CD8-positive, alpha-beta memory T cell (primary cell): ENCODE results near the gene EDNRA. TPM values are rescaled to one million over a fixed set of nuclear protein-coding genes. Genes with fewer than 3 reads are reported as not detected.

Experiments used
- CTCF ChIA-PET: fragments of 350-600 bp; sonication (Branson Sonifier 250); formaldehyde crosslinking; loops from one replicate; lab custom pipeline; 2021; ENCODE audit warnings: antibody characterized with exemption; lab: Charles Lee
- POLR2A ChIA-PET: fragments of 350-600 bp; sonication (Branson Sonifier 250); formaldehyde crosslinking; loops from one replicate; lab custom pipeline; 2021; ENCODE audit warnings: antibody characterized with exemption; lab: Charles Lee
- DNase-seq, 5 donors: peaks; one replicate each; pipeline versions ENCODE4 v3.0.0 to v3.0.0-alpha.2; 2020 to 2022; ENCODE audit warnings: mixed read lengths in 1 of 5
- H3K27ac ChIP-seq: one replicate; pipeline ENCODE4 v1.7.0; 2013; ENCODE audit warnings: low read depth, mild to moderate bottlenecking, low read length, moderate library complexity
- H3K27me3 ChIP-seq: 2 replicates; pipeline ENCODE4 v1.7.0; 2013; ENCODE audit warnings: low read length, mild to moderate bottlenecking; ENCODE audit not compliant: insufficient read depth, poor library complexity, severe bottlenecking
- H3K36me3 ChIP-seq: 2 replicates; pipeline ENCODE4 v1.7.0; 2013; ENCODE audit warnings: mild to moderate bottlenecking, low read length, moderate library complexity; ENCODE audit not compliant: insufficient read depth
- H3K4me1 ChIP-seq: 2 replicates; pipeline ENCODE4 v1.7.0; 2013; ENCODE audit warnings: mild to moderate bottlenecking, low read length, moderate library complexity; ENCODE audit not compliant: insufficient read depth
- H3K4me3 ChIP-seq: 2 replicates; pipeline ENCODE4 v1.7.0; 2013; ENCODE audit warnings: mild to moderate bottlenecking, low read length
- H3K9me3 ChIP-seq: 2 replicates; pipeline ENCODE4 v1.7.0; 2013; ENCODE audit warnings: mild to moderate bottlenecking, low read length
- H3K27ac Mint-ChIP-seq, 8 donors: one replicate each; pipeline ENCODE4 v1.8.0; 2020 to 2021; ENCODE audit warnings: mixed read lengths in 8 of 8, mild to moderate bottlenecking in 6 of 8, inconsistent platforms in 3 of 8, moderate library complexity in 3 of 8
- H3K27me3 Mint-ChIP-seq, 2 donors: one replicate each; pipeline ENCODE4 v1.8.0; 2020 to 2021; ENCODE audit warnings: mixed read lengths in 2 of 2, mild to moderate bottlenecking in 1 of 2, moderate library complexity in 1 of 2
- H3K36me3 Mint-ChIP-seq, 3 donors: one replicate each; pipeline ENCODE4 v1.8.0; 2020 to 2021; ENCODE audit warnings: mixed read lengths in 3 of 3, inconsistent platforms in 1 of 3, mild to moderate bottlenecking in 1 of 3
- H3K4me1 Mint-ChIP-seq, 3 donors: one replicate each; pipeline ENCODE4 v1.8.0; 2020 to 2021; ENCODE audit warnings: mixed read lengths in 3 of 3, inconsistent platforms in 1 of 3, mild to moderate bottlenecking in 1 of 3
- H3K4me3 Mint-ChIP-seq, 7 donors: one replicate each; pipeline ENCODE4 v1.8.0; 2020 to 2021; ENCODE audit warnings: mixed read lengths in 7 of 7, mild to moderate bottlenecking in 6 of 7, moderate library complexity in 4 of 7, inconsistent platforms in 2 of 7
- H3K9me3 Mint-ChIP-seq, 5 donors: one replicate each; pipeline ENCODE4 v1.8.0; 2020 to 2022; ENCODE audit warnings: mixed read lengths in 5 of 5, mild to moderate bottlenecking in 3 of 5, moderate library complexity in 2 of 5, inconsistent platforms in 1 of 5
- polyA plus RNA-seq: library from polyadenylated mRNA; unstranded; fragments of 300-500 nt; fragmentation: Illumina TruSeq; gene quantifications from one replicate; pipeline ENCODE4 v1.2.3, GENCODE V29; 2021
- total RNA-seq, 2 experiments: library from RNA; stranded (reverse); gene quantifications; one replicate each; pipeline ENCODE4 v1.2.3, GENCODE V29; 2021

EDNRA gene
- total and polyA plus RNA-seq, 3 experiments from 2014 or later: not detected

DNA sequence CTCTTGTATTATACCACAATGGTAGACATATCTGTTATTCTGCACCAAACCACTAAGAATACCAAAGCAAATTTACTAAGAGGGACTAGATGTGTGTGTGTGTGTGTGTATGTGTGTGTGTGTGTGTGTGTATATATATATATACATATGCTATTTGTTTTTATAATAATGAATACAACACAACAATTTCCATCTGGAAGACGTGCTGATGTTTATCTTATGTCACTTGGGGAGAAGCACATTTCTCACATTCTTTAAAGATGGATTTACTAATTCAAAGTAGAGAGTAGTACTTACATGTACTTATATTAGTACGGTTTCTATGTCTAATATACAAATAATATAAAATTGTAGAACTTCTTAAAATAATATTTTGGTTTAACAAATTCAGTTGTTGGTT lies 52.0 kb downstream of the EDNRA start:
- Histone ChIP-seq H3K36me3 (no peaks in the 10 kb centered on the region), H3K9me3 (no peaks in the 10 kb centered on the region), H3K4me1 (no peaks in the 10 kb centered on the region), H3K27me3 (no peaks in the 10 kb centered on the region), H3K27ac (no peak overlapping the region), H3K4me3 (no peak overlapping the region)
- H3K27me3 Mint-ChIP-seq: peaks cover 9 to 32% of the 10 kb centered on the region in 2 donors
- no peak for DNase-seq
- POLR2A ChIA-PET: no interaction called here
- no peaks in the 10 kb centered on the region for H3K4me1 Mint-ChIP-seq
- H3K4me3 Mint-ChIP-seq: no peak overlapping the region
- no peak overlapping the region for H3K27ac Mint-ChIP-seq
- CTCF ChIA-PET: no interaction called here
- H3K9me3 Mint-ChIP-seq: no peaks in the 10 kb centered on the region
- no peaks in the 10 kb centered on the region for H3K36me3 Mint-ChIP-seq

DNA sequence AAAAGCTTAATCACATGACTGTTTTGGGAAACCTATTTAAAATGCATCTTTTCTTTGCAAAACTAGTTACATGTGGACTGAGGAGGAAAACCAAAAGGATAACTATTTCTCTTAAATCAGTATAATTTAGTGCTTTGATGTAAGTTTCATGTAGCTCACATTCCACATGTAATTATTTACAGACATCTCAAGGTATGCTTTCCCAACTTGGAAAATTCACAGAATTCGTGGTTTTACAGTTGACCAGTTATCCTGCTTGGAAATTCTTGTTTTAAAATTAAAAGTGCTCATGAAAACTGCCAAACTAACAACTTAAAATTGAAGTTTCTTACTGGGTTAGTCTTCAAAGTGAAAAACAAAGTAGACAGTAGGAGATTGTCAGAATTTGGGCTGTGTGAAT lies 52.4 kb downstream of the EDNRA start:
- Mint-ChIP-seq H3K27ac (no peak overlapping the region), H3K4me1 (no peaks in the 10 kb centered on the region)

DNA sequence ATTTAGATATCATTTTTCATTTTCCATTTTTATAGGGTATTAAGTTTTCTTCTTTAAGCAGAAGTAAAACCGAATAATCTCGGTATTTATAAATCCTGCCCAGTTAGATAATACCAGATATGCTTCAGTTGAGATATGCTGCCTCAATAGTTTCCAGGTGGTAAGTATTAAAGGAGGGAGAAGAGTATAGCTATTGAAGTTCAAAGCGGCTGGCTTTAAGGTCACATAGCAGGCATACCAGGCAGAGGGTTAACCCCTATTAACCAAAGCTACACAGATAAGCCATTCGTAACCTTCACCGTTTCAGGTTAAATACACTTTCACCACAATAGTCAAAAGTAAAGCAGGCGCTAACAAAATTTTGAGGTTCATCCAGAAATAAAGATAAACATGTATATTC lies 54.2 kb downstream of the EDNRA start:
- H3K4me1 ChIP-seq: no peaks in the 10 kb centered on the region
- ChIA-PET CTCF (no interaction called here), POLR2A (no interaction called here)
- H3K4me1 Mint-ChIP-seq: no peaks in the 10 kb centered on the region
- no peaks in the 10 kb centered on the region for H3K27me3 ChIP-seq
- no peaks in the 10 kb centered on the region for H3K9me3 ChIP-seq
- peaks cover 5 to 25% of the 10 kb centered on the region in 2 donors for H3K27me3 Mint-ChIP-seq
- H3K4me3 ChIP-seq: no peak overlapping the region
- no peak for DNase-seq
- H3K36me3 Mint-ChIP-seq: no peaks in the 10 kb centered on the region
- H3K36me3 ChIP-seq: no peaks in the 10 kb centered on the region
- H3K9me3 Mint-ChIP-seq: no peaks in the 10 kb centered on the region
- no peak overlapping the region for H3K27ac Mint-ChIP-seq
- H3K4me3 Mint-ChIP-seq: no peak overlapping the region
- no peak overlapping the region for H3K27ac ChIP-seq

More for the DNA sequence above, 52.4 kb downstream of the EDNRA start:
- Histone ChIP-seq H3K4me1 (no peaks in the 10 kb centered on the region), H3K36me3 (no peaks in the 10 kb centered on the region), H3K27ac (no peak overlapping the region), H3K27me3 (no peaks in the 10 kb centered on the region), H3K9me3 (no peaks in the 10 kb centered on the region), H3K4me3 (no peak overlapping the region)
- peaks cover 9 to 32% of the 10 kb centered on the region in 2 donors for H3K27me3 Mint-ChIP-seq
- no peak overlapping the region for H3K4me3 Mint-ChIP-seq
- H3K9me3 Mint-ChIP-seq: no peaks in the 10 kb centered on the region
- no peaks in the 10 kb centered on the region for H3K36me3 Mint-ChIP-seq
- POLR2A ChIA-PET: no interaction called here
- DNase-seq: no peak
- CTCF ChIA-PET: no interaction called here

DNA sequence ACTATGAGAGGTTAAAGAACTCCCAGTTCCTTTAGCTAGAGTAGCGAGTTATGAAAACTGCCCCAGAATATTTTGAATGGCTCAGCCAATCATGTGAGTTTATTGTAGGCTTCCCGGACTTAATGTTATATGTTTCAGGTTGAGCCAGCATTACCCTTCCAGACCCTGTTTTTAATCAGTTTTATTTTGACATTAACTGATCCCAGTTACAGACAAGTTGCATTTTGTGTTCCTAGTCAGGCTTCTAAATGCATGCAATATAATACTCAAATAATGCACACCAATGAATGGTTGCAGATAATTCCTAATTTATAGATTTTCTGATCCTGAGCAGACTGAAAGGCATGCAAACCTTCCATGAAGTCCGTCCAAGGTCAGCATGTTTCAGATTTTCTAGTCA lies 57.8 kb downstream of the EDNRA start:
- H3K36me3 Mint-ChIP-seq: no peaks in the 10 kb centered on the region
- H3K9me3 Mint-ChIP-seq: no peaks in the 10 kb centered on the region
- Histone ChIP-seq H3K4me1 (no peaks in the 10 kb centered on the region), H3K4me3 (no peak overlapping the region), H3K36me3 (no peaks in the 10 kb centered on the region), H3K27ac (no peak overlapping the region), H3K27me3 (no peaks in the 10 kb centered on the region), H3K9me3 (no peaks in the 10 kb centered on the region)
- H3K27me3 Mint-ChIP-seq: peaks cover 4 to 31% of the 10 kb centered on the region in 2 donors
- no peaks in the 10 kb centered on the region for H3K4me1 Mint-ChIP-seq
- no peak overlapping the region for H3K27ac Mint-ChIP-seq
- DNase-seq: no peak
- ChIA-PET CTCF (interaction anchor here (1.8 kb wide), 1 partner anchor 52 kb away, joined by 4 read pairs; no protein-coding TSS in a partner anchor), POLR2A (no interaction called here)
- no peak overlapping the region for H3K4me3 Mint-ChIP-seq

DNA sequence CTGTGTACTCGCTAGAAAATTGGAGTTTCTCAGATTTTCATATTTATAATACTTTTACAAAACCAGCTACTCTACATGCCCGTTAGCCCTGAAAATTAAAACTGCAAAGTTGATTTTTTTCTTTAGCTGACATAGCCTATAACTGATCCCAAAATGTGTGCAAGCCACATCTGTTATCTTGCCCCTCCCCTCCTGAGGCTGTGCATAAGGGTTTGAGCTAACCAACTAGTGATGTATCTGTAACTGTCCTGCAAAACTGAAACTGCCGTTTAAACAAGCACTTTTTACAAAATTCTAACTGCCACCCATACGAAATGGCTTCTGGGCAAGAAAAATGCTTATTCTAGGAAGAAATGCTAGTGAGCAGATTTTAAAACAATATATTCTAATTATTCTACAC lies 59.1 kb downstream of the EDNRA start:
- no peaks in the 10 kb centered on the region for H3K27me3 ChIP-seq
- no peak overlapping the region for H3K27ac ChIP-seq
- H3K9me3 Mint-ChIP-seq: no peaks in the 10 kb centered on the region
- H3K4me1 ChIP-seq: no peaks in the 10 kb centered on the region
- no peak overlapping the region for H3K27ac Mint-ChIP-seq
- no peak for DNase-seq
- no peak overlapping the region for H3K4me3 Mint-ChIP-seq
- H3K9me3 ChIP-seq: no peaks in the 10 kb centered on the region
- CTCF ChIA-PET: interaction anchor here (1.3 to 1.8 kb wide), 2 partner anchors 21 to 50 kb away, joined by 3 to 4 read pairs; no protein-coding TSS in a partner anchor
- no peaks in the 10 kb centered on the region for H3K36me3 ChIP-seq
- H3K27me3 Mint-ChIP-seq: peaks cover 4 to 34% of the 10 kb centered on the region in 2 donors
- POLR2A ChIA-PET: no interaction called here
- H3K4me1 Mint-ChIP-seq: no peaks in the 10 kb centered on the region
- H3K36me3 Mint-ChIP-seq: no peaks in the 10 kb centered on the region
- H3K4me3 ChIP-seq: no peak overlapping the region

DNA sequence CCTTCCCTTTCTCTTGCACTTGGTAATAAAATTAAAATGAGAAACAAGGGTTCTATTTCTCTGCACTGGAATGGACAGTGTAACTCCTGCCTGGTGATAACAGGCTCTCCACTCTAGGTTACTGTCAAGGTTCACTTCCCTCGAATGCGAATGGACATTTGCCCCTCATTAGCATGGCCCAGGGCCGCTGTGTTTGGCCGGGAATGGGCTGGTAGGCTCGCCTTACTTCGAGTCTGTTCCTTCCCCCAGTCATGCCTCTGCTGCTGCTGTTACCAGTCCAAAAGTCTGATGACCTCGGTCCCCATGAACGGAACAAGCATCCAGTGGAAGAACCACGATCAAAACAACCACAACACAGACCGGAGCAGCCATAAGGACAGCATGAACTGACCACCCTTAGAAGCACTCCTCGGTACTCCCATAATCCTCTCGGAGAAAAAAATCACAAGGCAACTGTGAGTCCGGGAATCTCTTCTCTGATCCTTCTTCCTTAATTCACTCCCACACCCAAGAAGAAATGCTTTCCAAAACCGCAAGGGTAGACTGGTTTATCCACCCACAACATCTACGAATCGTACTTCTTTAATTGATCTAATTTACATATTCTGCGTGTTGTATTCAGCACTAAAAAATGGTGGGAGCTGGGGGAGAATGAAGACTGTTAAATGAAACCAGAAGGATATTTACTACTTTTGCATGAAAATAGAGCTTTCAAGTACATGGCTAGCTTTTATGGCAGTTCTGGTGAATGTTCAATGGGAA lies 61.5 kb downstream of the EDNRA start:
- H3K36me3 Mint-ChIP-seq: no peaks in the 10 kb centered on the region
- no peak overlapping the region for H3K4me3 ChIP-seq
- no peaks in the 10 kb centered on the region for H3K27me3 ChIP-seq
- H3K27ac ChIP-seq: no peak overlapping the region
- CTCF ChIA-PET: no interaction called here
- DNase-seq: no peak
- no peaks in the 10 kb centered on the region for H3K9me3 ChIP-seq
- no peaks in the 10 kb centered on the region for H3K9me3 Mint-ChIP-seq
- POLR2A ChIA-PET: no interaction called here
- peaks cover 8 to 24% of the 10 kb centered on the region in 2 donors for H3K27me3 Mint-ChIP-seq
- no peaks in the 10 kb centered on the region for H3K4me1 ChIP-seq
- no peaks in the 10 kb centered on the region for H3K4me1 Mint-ChIP-seq
- H3K36me3 ChIP-seq: no peaks in the 10 kb centered on the region
- H3K4me3 Mint-ChIP-seq: no peak overlapping the region
- H3K27ac Mint-ChIP-seq: no peak overlapping the region

DNA sequence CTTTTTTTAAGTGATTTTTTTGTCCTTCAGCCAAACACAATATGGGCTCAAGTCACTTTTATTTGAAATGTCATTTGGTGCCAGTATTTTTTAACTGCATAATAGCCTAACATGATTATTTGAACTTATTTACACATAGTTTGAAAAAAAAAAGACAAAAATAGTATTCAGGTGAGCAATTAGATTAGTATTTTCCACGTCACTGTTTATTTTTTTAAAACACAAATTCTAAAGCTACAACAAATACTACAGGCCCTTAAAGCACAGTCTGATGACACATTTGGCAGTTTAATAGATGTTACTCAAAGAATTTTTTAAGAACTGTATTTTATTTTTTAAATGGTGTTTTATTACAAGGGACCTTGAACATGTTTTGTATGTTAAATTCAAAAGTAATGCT lies 62.1 kb downstream of the EDNRA start:
- Mint-ChIP-seq H3K4me1 (no peaks in the 10 kb centered on the region), H3K4me3 (no peak overlapping the region), H3K9me3 (no peaks in the 10 kb centered on the region), H3K27ac (no peak overlapping the region), H3K27me3 (peaks cover 9 to 25% of the 10 kb centered on the region in 2 donors), H3K36me3 (no peaks in the 10 kb centered on the region)
- POLR2A ChIA-PET: no interaction called here
- DNase-seq: no peak
- Histone ChIP-seq H3K36me3 (no peaks in the 10 kb centered on the region), H3K27ac (no peak overlapping the region), H3K27me3 (no peaks in the 10 kb centered on the region), H3K4me1 (no peaks in the 10 kb centered on the region), H3K4me3 (no peak overlapping the region), H3K9me3 (no peaks in the 10 kb centered on the region)
- CTCF ChIA-PET: no interaction called here

DNA sequence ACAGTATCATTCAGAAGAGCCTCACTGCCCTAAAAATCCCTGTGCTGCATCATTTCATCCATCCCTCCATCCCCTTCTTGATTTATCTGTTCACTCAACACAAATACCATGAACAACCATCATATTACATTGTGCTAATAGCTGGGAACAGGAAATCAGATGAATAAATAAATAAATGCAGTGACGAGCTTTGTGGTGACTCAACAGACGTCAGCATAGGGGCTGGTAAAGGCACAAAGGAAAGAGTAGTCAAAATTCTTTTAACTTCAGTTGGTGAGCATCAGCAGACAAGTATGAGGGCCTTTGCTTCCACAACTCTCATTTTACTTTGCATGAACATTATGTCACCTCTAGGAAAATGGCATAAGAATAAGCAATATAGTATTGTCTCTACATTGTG lies 65.5 kb downstream of the EDNRA start:
- Histone ChIP-seq H3K27ac (no peak overlapping the region), H3K4me3 (no peak overlapping the region), H3K9me3 (no peaks in the 10 kb centered on the region), H3K27me3 (no peaks in the 10 kb centered on the region), H3K36me3 (no peaks in the 10 kb centered on the region), H3K4me1 (no peaks in the 10 kb centered on the region)
- Mint-ChIP-seq H3K27me3 (peaks cover 9 to 22% of the 10 kb centered on the region in 2 donors), H3K36me3 (no peaks in the 10 kb centered on the region), H3K4me1 (peaks cover 10 to 13% (median 11%) of the 10 kb centered on the region in 3 donors), H3K4me3 (no peak overlapping the region), H3K27ac (no peak overlapping the region), H3K9me3 (no peaks in the 10 kb centered on the region)
- ChIA-PET POLR2A (no interaction called here), CTCF (no interaction called here)
- DNase-seq: no peak
